Activated effector memory CD4-positive, alpha-beta T cell treated with anti-CD3 and anti-CD28 coated beads, Interleukin-2, amount 50 U/mL, for 16 hours (primary cell): ENCODE results near the gene APOC1.

Source experiments
- DNase-seq: peaks from one replicate; pipeline ENCODE4 v3.0.0-alpha.2; 2020

APOC1 gene

GRCh38 chr19:44957526-44957925, 43.1 kb downstream of the APOC1 start:
- no peak for DNase-seq

DNA sequence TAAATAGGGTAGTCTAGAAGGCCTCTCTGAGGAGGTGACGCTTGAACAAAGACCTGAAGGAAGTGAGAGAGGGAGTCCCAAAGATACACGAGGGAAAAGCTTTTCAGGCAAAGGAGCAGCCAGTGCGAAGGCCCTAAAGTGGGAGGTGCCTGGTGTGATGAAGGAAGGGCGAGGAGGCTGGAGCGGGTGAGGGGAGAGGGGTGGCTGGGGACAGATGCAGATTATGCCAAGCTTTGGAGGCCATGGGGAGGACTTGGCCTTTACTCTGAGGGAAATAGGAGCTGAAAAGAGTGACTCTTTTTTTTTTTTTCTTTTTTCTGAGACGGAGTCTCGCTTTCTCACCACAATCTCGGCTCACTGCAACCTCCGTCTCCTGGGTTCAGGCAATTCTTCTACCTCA, 43.7 kb downstream of the APOC1 start:
- no peak for DNase-seq

DNA sequence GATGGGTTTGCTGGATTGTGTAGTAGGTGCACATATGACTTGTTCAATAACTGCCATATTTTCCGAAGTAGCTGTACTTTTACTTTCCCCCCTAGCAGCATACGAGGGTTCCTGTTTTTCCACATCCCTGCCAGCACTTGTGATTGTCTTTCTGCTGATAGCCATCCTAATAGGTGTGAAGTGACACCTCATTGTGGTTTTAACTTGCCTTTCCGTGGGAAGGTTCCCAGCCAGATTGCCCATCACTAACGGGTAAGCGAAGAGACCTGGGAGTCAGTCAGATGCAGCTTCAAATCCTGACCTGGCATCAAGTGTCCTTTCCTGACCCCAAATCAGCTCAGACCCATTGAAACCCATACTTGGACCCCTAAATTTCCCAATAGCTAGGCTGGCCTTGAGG, 45.3 kb downstream of the APOC1 start:
- no peak for DNase-seq

DNA sequence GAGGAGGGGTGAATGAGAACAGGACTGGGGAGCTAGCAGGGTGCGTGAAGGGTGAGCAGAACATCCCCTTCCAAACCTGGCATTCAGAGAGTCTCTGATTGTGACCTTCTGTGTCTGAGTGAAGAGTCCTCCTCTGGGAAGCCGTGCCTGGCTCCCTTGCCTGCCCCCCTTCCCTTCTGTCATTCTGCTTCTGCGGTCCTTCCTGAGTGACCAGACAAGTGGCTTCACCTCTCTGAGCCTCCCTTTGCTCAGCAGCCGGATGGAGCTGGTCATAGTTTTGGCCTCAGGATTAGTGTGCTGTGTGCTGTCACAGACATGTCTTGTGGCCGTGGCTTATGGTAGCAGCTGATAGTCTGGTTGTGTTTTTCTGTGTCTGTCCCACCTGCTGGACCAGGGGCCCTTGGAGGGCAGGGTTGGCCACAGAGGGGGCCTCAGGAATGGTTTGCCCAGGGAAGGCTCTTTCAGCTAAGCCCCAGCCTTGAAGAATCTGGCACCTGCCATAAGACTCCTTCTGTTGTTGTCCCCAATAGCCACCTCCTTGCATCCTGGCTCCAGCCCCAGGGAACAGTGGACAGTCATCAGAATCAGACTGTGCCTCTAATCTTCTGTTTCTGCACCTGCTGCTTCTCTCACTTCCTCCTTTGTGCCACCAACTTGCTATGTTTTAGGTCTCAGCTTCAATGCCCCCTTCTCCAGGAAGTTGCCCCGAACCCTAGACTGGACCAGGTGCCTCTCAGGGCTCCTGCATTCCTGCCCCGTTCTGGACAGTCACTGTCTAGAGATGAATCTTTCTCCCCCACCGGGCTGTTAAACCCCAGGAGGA, 46.7 kb downstream of the APOC1 start:
- DNase-seq, result no peak

DNA sequence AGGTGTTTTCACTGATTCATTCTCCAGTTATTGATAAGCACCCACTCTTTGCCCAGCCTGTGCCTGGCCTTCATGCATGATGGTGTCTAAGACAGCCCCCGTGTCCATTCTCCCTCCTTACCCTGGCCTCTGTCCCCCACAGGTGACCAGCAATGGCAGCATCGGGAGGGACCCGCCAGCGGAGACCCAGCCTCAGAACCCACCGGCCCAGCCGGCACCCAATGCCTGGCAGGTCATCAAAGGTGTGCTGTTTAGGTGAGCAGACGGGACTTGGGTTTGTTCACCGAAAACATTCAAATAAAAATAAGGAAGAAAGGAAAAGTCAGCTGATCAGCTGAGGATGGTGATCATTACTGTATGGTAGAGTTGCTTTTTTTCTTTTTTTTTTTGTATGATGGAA, 47.4 kb downstream of the APOC1 start:
- no peak for DNase-seq

GRCh38 chr19:44968118-44968517, 53.7 kb downstream of the APOC1 start:
- DNase-seq, result no peak

DNA sequence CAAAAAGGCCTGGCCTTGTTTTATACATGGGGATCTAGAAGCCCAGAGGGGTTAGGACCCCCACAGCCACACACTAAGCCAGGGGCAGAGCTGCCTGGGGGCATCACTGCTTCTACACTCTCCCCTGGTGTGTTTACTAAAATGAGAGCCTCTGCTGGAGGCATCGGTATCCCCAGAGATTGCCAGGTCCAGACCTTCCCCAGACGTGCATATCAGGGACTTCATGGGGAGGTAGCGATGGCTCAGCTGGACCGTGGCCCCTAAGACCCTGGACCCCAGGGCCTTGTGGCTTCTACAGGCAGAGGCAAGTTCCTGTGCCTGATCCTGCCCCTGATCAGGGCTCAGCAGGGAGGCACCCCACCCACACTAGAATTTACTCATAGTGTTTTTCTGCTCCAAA, 54.3 kb downstream of the APOC1 start:
- no peak for DNase-seq
